ENCODE data around the gene TAS2R16.
A peak's percentile ranks its signal among the peaks of the same experiment; 100 is the strongest.

TAS2R16 gene, protein sequence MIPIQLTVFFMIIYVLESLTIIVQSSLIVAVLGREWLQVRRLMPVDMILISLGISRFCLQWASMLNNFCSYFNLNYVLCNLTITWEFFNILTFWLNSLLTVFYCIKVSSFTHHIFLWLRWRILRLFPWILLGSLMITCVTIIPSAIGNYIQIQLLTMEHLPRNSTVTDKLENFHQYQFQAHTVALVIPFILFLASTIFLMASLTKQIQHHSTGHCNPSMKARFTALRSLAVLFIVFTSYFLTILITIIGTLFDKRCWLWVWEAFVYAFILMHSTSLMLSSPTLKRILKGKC

GRCh38 chr7:122995600-122995999 lies at the start of gene TAS2R16:
TSS of gene TAS2R16 (minus strand) at chr7:122995700. CDS start at chr7:122995634, 66 bp downstream.
- DNase-seq (ENCODE audit: low read depth) = no peak

DNA sequence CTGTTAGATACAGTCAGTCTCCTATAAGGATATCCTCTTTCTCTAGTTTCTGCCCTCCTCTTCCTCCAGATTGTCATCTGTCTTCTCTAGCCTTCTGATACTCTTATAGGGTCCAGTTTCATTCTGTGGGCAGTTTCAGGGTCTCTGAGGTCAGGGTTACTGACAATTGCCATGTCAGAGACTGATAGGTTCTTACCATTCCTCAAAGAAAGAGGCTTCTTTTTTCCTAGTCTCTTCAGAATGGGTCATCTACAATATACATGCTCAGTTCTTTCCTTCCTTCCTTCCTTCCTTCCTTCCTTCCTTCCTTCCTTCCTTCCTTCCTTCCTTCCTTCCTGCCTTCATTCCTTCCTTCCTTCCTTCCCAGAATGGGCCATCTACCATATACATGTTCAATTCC lies 48.1 kb upstream of the TAS2R16 start:
- no peak for DNase-seq (ENCODE audit: low read depth)

- no peak for DNase-seq (ENCODE audit: low read depth)
These were observed 45.6 kb upstream of the TAS2R16 start for GRCh38 chr7:123041101-123041500.

- no peak for DNase-seq (ENCODE audit: low read depth)
These were observed 43.8 kb upstream of the TAS2R16 start for GRCh38 chr7:123039269-123039668.

DNA sequence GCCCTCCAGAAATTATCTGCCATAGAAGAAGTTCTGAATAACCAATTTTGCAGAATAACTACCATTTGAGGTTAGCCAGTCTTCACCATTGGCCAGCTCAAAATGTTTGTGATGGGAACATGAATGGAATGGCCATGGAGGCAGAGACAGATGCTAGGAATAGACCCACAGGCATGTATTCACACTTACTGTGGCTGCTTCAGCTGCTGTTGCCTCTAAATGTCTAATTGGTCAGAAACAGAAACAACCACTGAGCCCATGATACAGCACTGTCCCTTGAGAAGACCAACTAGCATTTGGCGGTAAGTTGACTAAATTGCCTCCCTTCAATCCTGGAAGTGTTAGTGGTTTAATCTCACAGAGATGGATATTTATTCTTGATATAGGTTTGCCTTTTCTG lies 38.6 kb upstream of the TAS2R16 start:
- DNase-seq (ENCODE audit: low read depth) = no peak

DNA sequence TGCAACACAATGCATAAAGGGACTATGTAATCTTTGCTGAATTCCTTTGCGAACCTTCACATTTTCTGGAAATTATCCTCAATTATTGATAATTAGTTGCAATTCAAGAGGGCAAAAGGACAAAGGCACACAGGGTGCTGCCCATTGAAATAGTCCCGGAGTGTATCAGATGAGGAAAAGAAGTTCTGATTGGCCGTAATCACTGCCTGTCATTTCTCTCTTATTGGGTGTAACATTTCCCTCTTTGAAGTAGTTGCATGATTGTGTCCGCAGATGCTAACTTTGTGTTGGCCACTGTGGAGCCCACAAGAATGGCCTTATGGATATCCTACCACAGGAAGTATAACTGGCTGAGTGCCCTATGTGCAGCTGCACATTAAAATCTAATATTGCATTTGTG lies 35.1 kb upstream of the TAS2R16 start:
- DNase-seq (ENCODE audit: low read depth) = no peak

DNA sequence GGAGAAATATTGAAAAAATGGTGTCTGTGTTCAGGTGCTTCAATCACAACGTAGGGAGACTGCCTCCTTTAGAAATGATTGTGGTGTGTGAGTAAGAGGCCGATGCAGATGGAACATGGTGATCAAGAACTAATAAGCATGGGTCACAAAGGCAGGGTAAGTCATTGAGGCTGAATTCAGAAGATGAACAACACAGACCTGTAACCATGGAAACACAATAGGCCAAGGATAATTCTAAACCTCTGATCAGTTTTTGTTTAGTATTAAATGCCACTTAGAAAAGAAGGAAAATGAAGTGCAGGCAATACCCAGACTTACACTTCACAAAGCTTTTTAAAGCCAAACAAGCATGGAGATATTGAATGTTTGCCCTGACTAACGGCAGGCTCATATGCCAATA lies 32.8 kb upstream of the TAS2R16 start:
- no peak for DNase-seq (ENCODE audit: low read depth)

GRCh38 chr7:123026251-123026650 lies 30.8 kb upstream of the TAS2R16 start:
- no peak for DNase-seq (ENCODE audit: low read depth)

DNA sequence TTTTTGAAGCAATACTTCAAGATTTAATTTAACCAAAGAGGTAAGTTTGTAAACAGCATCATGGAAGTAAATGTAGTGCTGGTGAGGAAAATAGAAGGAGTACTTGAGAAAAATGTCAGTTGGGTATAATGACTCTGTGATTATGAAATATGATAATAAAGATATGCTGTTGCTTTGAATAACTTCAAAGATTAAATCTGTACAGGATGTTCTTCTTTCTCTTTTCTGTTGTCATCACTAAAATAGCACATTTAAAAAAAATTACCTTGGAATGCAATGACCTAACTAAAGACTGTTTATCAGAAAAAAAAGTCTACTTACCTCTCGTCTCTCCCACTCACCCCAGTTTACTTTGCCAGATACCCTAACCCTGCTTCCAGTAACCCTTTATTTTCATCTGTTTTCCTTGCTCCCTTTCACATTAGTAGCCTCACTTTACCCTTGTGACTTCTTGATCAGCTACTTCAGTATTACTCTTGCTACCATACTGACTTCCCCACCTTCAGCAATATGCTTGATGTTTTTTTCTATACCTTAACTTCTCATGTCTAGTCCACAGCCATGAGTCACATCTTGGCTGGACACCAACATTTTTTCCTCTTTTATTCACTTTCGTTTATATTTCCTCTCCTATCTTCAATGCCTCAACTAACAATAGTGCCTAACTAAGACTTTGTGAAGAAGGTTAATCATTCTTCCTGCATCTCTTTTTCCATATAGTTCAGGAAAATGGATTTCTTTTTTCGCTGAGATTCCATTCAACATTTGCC lies 29.7 kb upstream of the TAS2R16 start:
- no peak for DNase-seq (ENCODE audit: low read depth)

GRCh38 chr7:123023126-123023525 lies 27.6 kb upstream of the TAS2R16 start:
- DNase-seq (ENCODE audit: low read depth) = no peak

- no peak for DNase-seq (ENCODE audit: low read depth)
These were observed 27.1 kb upstream of the TAS2R16 start for GRCh38 chr7:123022576-123022975.

GRCh38 chr7:123012435-123012834 lies 16.9 kb upstream of the TAS2R16 start:
- no peak for DNase-seq (ENCODE audit: low read depth)

GRCh38 chr7:123011766-123012369 lies 16.4 kb upstream of the TAS2R16 start:
- no peak for DNase-seq (ENCODE audit: low read depth)

DNA sequence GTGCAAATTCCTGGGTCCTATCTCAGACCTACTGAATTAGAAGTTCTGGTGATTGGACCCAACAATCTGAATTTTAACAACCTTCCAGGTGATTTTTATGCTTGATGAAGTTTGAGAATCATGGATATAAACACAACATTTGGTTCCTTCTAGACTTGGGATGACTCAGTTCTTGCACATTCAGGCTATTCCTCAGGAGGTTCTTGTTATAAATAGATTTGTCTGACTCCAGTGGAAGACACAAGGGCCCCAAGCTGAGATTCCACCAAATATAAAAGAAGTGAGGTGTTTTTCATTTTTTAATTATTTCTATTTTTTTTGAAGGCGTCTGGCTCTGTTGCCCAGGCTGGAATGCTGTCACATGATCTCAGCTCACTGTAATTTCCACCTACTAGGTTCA lies 9.4 kb upstream of the TAS2R16 start:
- no peak for DNase-seq (ENCODE audit: low read depth)

- peak; percentile 0 for DNase-seq (ENCODE audit: low read depth)
These were observed 8.1 kb upstream of the TAS2R16 start for GRCh38 chr7:123003539-123004126.

DNA sequence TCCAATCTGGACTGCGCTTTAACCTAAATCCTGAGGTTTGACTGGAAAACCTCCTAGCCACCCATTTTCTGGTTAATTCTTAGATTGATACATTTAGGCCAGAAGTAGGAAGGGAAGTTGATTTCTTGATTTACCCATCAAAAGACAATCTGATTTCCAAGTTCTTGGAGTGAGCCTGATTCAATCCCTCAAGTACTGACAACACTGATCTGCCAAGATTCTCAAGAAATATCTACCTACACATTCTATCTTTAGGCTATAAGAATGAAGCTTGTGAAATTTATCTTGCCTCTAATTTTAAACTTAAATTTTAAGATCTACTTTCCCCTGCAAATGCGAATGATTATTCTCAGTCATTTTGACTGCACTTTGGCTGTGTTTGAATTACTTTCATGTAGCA lies 5.9 kb downstream of the TAS2R16 start:
- DNase-seq (ENCODE audit: low read depth) = no peak

DNA sequence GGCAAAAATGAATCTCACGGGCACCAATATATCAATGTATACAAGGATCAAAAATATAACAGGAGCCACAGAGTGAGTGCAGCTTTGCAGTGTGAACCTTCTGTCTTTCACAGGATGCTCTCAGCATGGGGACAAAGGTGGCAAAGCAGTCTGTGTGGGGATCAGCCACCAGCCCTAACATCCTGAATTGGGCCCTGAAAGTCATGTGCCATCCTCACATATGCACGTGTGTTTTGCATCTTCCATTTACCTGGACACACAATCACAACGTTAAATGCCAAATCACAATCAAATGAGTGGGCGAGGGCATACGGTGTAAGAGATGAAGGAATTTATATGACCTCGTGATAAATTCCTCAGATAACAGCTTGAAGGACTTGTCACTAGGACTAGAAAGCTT lies 6.5 kb downstream of the TAS2R16 start:
- no peak for DNase-seq (ENCODE audit: low read depth)

- no peak for DNase-seq (ENCODE audit: low read depth)
These were observed 7.2 kb downstream of the TAS2R16 start for GRCh38 chr7:122988333-122988732.

DNA sequence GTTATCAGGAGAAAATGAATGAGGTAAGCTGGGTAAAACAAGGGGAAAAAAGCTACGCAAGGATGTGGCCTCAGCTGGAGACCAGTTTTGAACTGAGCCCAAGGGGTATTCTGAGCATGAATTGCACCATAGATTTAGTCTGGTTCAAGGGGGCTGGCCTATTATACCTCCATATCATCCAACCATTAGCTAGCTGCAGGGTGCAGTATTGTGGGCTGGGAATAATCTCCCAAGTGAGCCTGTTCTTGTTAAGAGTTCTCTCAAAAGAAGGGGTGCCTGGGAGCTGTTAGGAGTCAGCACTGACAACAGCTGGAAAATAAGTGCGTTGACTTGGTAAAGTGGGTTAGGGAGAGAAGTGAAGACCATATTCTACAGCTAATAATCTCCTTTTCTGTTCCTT lies 8.0 kb downstream of the TAS2R16 start:
- no peak for DNase-seq (ENCODE audit: low read depth)

DNA sequence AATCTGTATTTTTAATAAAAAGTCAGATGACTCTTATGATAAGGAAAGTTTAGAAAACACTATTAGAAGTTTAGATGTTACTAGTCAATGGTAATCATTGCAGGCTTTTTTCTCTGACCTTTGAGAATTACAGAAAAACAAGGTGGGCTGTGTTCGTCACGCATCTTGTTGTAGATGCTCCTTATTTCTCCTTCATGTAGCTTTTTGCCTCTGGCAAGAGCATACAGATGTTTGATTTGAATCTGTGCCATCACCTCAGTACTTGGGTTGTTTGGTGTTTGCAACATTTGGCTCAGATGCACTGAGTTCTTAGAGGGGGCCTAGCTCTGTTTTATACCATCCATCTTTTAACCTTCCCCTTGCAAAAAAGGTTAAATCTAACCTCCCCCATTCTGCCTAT lies 11.5 kb downstream of the TAS2R16 start:
- no peak for DNase-seq (ENCODE audit: low read depth)

- no peak for DNase-seq (ENCODE audit: low read depth)
These were observed 12.2 kb downstream of the TAS2R16 start for GRCh38 chr7:122983261-122983660.

GRCh38 chr7:122975341-122975740 lies 20.2 kb downstream of the TAS2R16 start:
- no peak for DNase-seq (ENCODE audit: low read depth)

DNA sequence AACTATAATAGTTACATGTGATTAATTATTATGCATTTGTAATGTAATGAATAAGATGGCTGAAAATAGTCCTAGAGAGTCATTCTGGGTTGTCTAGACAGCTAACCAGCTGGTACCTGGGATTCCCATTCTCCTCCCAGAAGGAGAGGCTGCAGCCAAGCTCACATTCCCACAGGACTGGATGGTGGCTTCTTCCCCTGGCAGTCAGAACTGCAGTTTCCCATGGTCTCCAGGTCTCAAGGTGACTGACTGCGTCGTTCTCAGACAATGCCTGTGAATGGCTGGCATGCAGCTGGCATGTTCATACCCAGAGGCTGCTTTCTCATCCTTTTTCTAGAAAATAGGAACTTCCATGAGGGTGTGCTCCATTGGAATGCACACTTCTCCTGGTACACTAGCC lies 21.3 kb downstream of the TAS2R16 start:
- DNase-seq (ENCODE audit: low read depth) = no peak

Measured in CMK (cell line).